Frontal cortex (tissue), 4 donors: Measurements from ENCODE around the gene SPINK2. TPM values are rescaled to one million over a fixed set of nuclear protein-coding genes. Genes with fewer than 3 reads are reported as not detected.

ENCODE experiments used
- DNase-seq, 2 donors: peaks; one replicate each; pipeline ENCODE4 v3.0.0; 2012; ENCODE audit warnings: low spot score in 2 of 2
- FAIRE-seq: peaks from 2 replicates; lab custom pipeline; 2012; peaks lifted over from hg19 to GRCh38; lab: Jason Lieb, UNC
- total RNA-seq: library from RNA; depleted of rRNA; stranded (reverse); fragments of >200 nt; gene quantifications from one replicate; pipeline ENCODE4 v1.2.3, GENCODE V29; 2014
- donor health status: control.
- donor health status: control.
- donor health status: control.

Gene SPINK2, protein sequence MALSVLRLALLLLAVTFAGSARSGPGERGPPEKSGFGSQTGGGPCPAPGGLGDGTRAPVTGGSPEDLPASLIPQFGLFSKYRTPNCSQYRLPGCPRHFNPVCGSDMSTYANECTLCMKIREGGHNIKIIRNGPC
- total RNA-seq: not detected

DNA sequence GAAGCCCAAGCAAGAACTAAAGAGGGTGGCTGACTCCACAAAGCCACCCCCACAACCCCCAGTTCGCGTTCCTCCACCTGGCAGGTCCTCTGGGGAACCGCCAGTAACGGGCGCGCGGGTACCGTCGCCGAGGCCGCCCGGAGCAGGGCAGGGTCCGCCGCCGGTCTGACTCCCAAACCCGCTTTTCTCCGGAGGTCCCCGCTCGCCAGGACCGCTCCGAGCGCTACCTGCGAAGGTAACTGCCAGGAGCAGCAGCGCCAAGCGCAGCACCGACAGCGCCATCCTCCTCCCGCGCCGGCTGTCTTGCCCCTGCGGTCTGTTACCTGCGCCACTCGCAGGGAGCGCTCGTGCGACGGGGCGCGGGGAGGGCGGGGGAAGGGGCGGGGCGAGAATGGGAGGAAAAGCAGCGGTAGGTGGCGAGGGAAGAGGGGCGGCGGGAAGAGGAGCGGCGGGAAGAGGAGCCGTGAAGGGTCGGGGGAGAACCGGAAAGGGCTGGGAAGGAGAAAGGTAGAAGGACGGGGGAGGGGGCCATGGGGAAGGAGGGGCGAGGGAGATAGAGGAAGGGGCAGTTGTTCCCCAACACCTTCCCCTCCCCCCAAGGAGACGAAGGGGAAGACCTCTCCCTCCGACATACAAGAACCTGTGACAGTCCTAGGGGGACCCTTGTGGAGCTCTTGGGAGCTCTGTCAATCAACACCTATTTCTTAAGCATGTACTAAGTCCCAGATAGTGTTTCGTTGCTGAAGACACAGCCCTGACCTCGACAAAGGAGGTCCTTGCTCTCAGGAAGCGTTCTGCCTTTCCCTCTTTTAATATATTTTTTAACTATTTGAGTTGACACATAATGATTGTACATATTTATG lies at the start of gene SPINK2:
SPINK2 (minus strand) TSS at position 321 of the 863 bp plus-strand sequence; CDS start at position 282, 39 bp downstream.
- DNase-seq (peak in 1 of 2 donors; percentile 48), FAIRE-seq (no peak)

GRCh38 chr4:56870946-56871345 lies 49.4 kb upstream of the SPINK2 start:
- no peak for FAIRE-seq
- no peak for DNase-seq

GRCh38 chr4:56863441-56864139 lies 42.1 kb upstream of the SPINK2 start:
- FAIRE-seq: no peak
- DNase-seq: no peak

DNA sequence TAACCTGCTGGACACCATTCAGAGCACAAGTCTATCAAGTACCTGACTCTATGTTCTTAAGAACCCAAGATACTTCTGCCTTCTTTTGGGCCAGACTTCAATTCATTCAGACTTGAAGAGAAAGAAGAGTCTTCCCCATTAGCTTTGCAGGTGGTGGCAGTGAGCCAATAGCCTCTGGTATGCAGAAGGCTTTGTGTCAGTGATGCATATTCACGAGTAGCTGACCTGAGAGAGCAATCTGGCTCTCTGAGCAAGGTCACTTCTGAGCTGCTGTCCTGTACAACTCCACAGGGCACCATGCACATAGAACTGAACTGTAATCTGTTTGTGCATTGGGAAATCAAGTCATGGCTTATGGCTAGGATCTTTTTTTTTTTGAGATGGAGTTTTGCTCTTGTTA lies 39.9 kb upstream of the SPINK2 start:
- no peak for FAIRE-seq
- DNase-seq: no peak

DNA sequence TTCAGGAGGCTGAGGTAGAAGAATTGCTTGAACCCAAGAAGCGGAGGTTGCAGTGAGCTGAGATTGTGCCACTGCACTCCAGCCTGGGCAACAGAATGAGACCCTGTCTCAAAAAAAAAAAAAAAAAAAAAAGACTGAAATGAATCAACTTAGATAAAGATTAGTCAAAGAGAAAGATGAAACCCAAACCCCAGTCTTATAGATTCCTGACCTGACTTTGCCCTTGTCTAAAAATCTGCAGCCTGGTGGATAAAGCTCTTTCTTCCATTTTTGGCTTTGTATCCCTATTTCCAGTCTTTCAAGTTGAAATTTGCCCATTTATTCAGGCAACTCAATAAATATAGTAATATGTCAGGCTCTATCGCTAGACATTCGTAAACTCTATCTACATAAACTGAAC lies 39.3 kb upstream of the SPINK2 start:
- DNase-seq: no peak
- no peak for FAIRE-seq

- FAIRE-seq: no peak
Measured at GRCh38 chr4:56859841-56860240, 38.3 kb upstream of the SPINK2 start.

DNA sequence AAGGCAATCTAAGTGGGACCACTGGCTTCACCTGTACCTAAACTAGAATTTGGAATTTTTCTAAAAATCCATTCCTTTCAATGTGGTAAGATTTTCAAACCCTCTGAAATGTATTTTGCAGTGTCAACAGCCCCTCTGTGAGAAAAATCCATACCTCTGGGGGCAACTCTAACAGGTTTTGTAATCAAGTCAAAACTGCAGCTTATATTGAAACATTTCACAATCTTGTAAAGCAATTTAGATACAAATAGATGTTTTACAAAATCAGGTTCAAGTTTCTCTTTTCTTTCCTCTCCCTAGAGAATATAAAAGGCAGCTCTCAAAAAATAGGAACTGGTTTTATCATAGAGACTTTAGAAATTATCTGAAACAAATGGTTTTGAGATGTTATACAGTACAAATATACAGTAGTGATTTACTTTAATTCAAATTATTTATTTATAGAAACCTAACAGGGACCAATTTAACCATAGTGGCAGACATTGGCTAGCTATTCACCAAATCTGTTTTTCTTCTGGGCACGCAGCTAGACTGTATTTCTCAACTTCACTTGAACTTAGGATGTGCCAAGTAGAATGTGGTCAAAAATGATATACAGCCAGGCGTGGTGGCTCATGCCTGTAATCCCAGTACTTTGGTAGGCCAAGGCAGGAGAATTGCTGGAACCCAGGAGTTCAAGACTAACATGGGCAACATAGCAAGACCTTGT lies 36.3 kb upstream of the SPINK2 start:
- no peak for FAIRE-seq
- DNase-seq: no peak

More at GRCh38 chr4:56859841-56860240, 38.3 kb upstream of the SPINK2 start:
- DNase-seq: no peak

- no peak for DNase-seq
Measured at GRCh38 chr4:56856656-56857055, 35.2 kb upstream of the SPINK2 start.

GRCh38 chr4:56850910-56851309 lies 29.4 kb upstream of the SPINK2 start:
- FAIRE-seq (no peak), DNase-seq (no peak)

More at GRCh38 chr4:56856656-56857055, 35.2 kb upstream of the SPINK2 start:
- FAIRE-seq: no peak

- DNase-seq (no peak), FAIRE-seq (no peak)
Measured at GRCh38 chr4:56844802-56845580, 23.5 kb upstream of the SPINK2 start.

DNA sequence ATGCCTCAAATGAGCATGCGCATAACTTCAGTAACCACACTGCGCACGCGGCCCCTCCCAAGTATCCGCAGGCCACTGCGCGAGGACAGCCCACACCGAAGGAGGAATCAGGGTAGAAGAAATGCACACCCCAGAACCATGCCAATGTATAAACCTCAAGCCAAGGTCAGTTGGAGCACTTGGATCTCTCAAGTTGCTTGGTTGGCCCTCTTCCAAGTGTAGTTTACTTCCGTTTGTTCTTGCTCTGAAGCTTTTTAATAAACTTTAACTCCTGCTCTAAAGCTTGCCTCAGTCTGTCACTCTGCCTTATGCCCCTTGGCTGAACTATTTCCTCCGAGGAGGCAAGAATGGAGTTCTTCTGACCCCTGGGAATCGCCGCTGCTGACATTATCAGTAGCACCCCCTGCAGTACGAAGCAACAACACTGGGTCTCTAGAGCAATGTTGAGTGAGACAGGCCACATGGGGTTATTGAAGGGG lies 22.0 kb upstream of the SPINK2 start:
- DNase-seq (no peak), FAIRE-seq (no peak)

- DNase-seq: no peak
- no peak for FAIRE-seq
Measured at GRCh38 chr4:56840559-56840958, 19.1 kb upstream of the SPINK2 start.

GRCh38 chr4:56828784-56829535 lies 7.5 kb upstream of the SPINK2 start:
- no peak for DNase-seq
- FAIRE-seq: no peak

DNA sequence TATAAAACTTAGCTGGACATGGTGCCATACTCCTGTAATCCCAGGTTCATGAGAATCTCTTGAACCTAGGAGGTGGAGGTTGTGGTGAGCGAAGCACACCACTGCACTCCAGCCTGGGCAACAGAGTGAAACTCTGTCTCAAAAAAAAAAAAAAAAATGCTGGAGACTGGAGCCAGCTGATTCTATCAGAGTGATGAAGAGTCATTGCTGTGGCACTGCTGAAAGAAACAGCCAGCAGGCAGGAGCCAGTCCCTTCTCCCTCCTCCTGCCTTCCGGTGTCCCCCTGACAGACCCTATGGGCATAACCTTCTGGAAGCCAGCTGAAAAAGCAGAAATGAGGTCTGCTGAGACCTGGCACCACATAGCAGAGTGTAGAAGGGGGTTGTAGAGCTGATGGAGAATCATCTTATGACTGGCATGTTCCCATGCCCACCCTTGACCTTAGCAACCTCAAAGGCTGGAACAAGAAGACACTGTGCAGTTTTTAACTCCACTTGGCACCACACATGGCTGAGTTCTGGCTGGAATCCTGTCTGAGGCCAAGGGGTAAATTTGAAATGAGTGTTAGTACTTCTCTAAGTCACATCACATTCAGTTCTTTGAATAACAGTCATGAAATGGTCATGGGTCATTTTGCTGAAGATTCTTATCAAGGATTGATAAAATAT lies 2.6 kb upstream of the SPINK2 start:
- FAIRE-seq: no peak
- no peak for DNase-seq

GRCh38 chr4:56818797-56819196 lies 2.7 kb downstream of the SPINK2 start:
- FAIRE-seq (no peak), DNase-seq (no peak)

GRCh38 chr4:56817840-56818491 lies 3.5 kb downstream of the SPINK2 start:
- no peak for DNase-seq
- FAIRE-seq: no peak

GRCh38 chr4:56806666-56807065 lies 14.8 kb downstream of the SPINK2 start:
- FAIRE-seq (no peak), DNase-seq (no peak)

GRCh38 chr4:56804551-56804950 lies 16.9 kb downstream of the SPINK2 start:
- DNase-seq: no peak
- no peak for FAIRE-seq
